Adrenal gland (tissue), 12 donors: ENCODE measurements around the gene ERI3. TPM values are rescaled to one million over a fixed set of nuclear protein-coding genes. Genes with fewer than 3 reads are reported as not detected.

ENCODE experiments used
- DNase-seq, 7 donors: peaks; one replicate each; pipeline ENCODE4 v3.0.0-alpha.2; 2019 to 2020
- H3K27ac ChIP-seq, 5 donors: fragments of 200-600 bp; sonication (generic) in 4 of 5; 1 replicate in 3 of 5; 2 replicates in 2 of 5; pipeline versions ENCODE4 v1.5.1 to v1.8.0; 2016 to 2020; ENCODE audit warnings: mild to moderate bottlenecking in 1 of 5
- H3K27me3 ChIP-seq: fragments of 200-600 bp; 2 replicates; pipeline ENCODE4 v1.8.0; 2021
- H3K36me3 ChIP-seq, 2 donors: fragments of 200-600 bp; replicated peaks in 1 of 2; 1 replicate in 1 of 2; 2 replicates in 1 of 2; pipeline versions ENCODE4 v1.5.1 to v1.8.0; 2018 to 2022
- H3K4me1 ChIP-seq, 2 donors: fragments of 200-600 bp; replicated peaks in 1 of 2; 1 replicate in 1 of 2; 2 replicates in 1 of 2; pipeline versions ENCODE4 v1.5.1 to v1.8.0; 2018 to 2021
- H3K4me3 ChIP-seq, 4 donors: fragments of 200-600 bp; sonication (generic) in 3 of 4; one replicate each; pipeline ENCODE4 v1.5.1; 2016 to 2018
- H3K9me3 ChIP-seq, 3 donors: fragments of 200-600 bp; sonication (generic) in 1 of 3; replicated peaks in 1 of 3; 1 replicate in 2 of 3; 2 replicates in 1 of 3; pipeline versions ENCODE4 v1.5.1 to v1.8.0; 2016 to 2021
- CTCF ChIP-seq, 6 experiments: fragments of 450-650 bp in 4 of 6; fragments of 200-600 bp in 2 of 6; sonication (generic) in 1 of 6; IDR thresholded peaks; 1 replicate in 5 of 6; 2 replicates in 1 of 6; pipeline versions ENCODE4 v1.5.1 to v1.8.0; 2016 to 2021; ENCODE audit warnings: antibody characterized with exemption in 6 of 6, mild to moderate bottlenecking in 2 of 6, moderate library complexity in 1 of 6
- POLR2A ChIP-seq, 2 donors: fragments of 450-650 bp; IDR thresholded peaks; one replicate each; pipeline ENCODE4 v1.6.1; 2017; ENCODE audit warnings: antibody characterized with exemption in 2 of 2, mild to moderate bottlenecking in 2 of 2, moderate library complexity in 1 of 2
- WGBS, 4 donors: extraction: QIAGEN DNeasy Blood & Tissue Kit in 2 of 4; methylation state at CpG; one replicate each; pipeline versions ENCODE4 v1.1.5 to v1.1.7; 2013 to 2017; 5-methylcytosine and 5-hydroxymethylcytosine counted together
- intact Hi-C, 2 donors: fragments of 100-400 bp; cut with DNase I; formaldehyde crosslinking; loops; one replicate each; pipeline versions ENCODE4 v1.14.1 to v1.15.0; 2022 to 2023
- polyA plus RNA-seq, 3 donors: library from polyadenylated mRNA; stranded (reverse); fragments of 200-250 nt in 2 of 3; fragments of 350-450 nt in 1 of 3; fragmentation: Illumina TruSeq in 1 of 3; extraction: RNeasy Lipid Tissue Mini Kit (QIAGEN cat#74804) in 1 of 3; gene quantifications; one replicate each; pipeline ENCODE4 v1.2.3, GENCODE V29; 2013 to 2014
- total RNA-seq, 9 donors: library from RNA; depleted of rRNA in 4 of 9; stranded (reverse); fragments of >200 nt in 4 of 9; fragments of 120-200 nt in 1 of 9; fragmentation: NEBNext Ultra II Directional in 1 of 9; extraction: Animal tissue kit (Norgen Biotek cat#: 25700) in 1 of 9; gene quantifications; one replicate each; pipeline versions ENCODE4 v1.1.0 to v1.2.4, GENCODE V29; 2013 to 2023
- donor health status: healthy with polysubstance abuse.
- donor health status: Bipolar disorder and iron deficiency.
- donor health status: DM: yes; HTN: yes; CAD: no.
- donor health status: DM: no; HTN: no; CAD: no.
- donor health status: DM: no; HTN: no; CAD: no.
- donor health status: DM: yes; HTN: yes; CAD: no.

Gene ERI3
- total and polyA plus RNA-seq, 12 donors = 33.8 to 68.4 (median 46.7) TPM

GRCh38 chr1:44375547-44375946, 20.5 kb upstream of the ERI3 start:
- Histone ChIP-seq H3K9me3 (no peaks in the 10 kb centered on the region), H3K36me3 (no peaks in the 10 kb centered on the region), H3K27ac (no peak overlapping the region), H3K4me3 (no peak overlapping the region), H3K4me1 (no peaks in the 10 kb centered on the region), H3K27me3 (no peaks in the 10 kb centered on the region)
- intact Hi-C loops = loop anchor here in 1 of 2 donors (5.0 kb wide), 1 partner anchor 222 kb away; no protein-coding TSS in a partner anchor
- TF ChIP-seq CTCF (IDR thresholded peaks at IDR 0.05) = no peak
- no peak for TF ChIP-seq POLR2A (IDR thresholded peaks at IDR 0.05)
- no peak for DNase-seq
- 90 to 95% (median 94%) methylated on average over 5 to 6 of the region's 6 CpGs for WGBS, 4 donors

GRCh38 chr1:44371206-44371605, 16.1 kb upstream of the ERI3 start:
- Histone ChIP-seq H3K9me3 (no peaks in the 10 kb centered on the region), H3K36me3 (no peaks in the 10 kb centered on the region), H3K27ac (no peak overlapping the region), H3K27me3 (no peaks in the 10 kb centered on the region), H3K4me3 (no peak overlapping the region), H3K4me1 (no peaks in the 10 kb centered on the region)
- TF ChIP-seq POLR2A (IDR thresholded peaks at IDR 0.05) (no peak), CTCF (IDR thresholded peaks at IDR 0.05) (no peak)
- DNase-seq = no peak
- intact Hi-C loops = no loop called here

- Histone ChIP-seq H3K27me3 (no peaks in the 10 kb centered on the region), H3K4me3 (no peak overlapping the region), H3K27ac (no peak overlapping the region), H3K9me3 (no peaks in the 10 kb centered on the region), H3K4me1 (no peaks in the 10 kb centered on the region), H3K36me3 (no peaks in the 10 kb centered on the region)
- intact Hi-C loops = no loop called here
- WGBS, 4 donors = 84 to 90% (median 85%) methylated on average over 12 of the region's 12 CpGs
- TF ChIP-seq CTCF (IDR thresholded peaks at IDR 0.05) (no peak), POLR2A (IDR thresholded peaks at IDR 0.05) (no peak)
- no peak for DNase-seq
These were observed 13.6 kb upstream of the ERI3 start for GRCh38 chr1:44368471-44369151.

- no peaks in the 10 kb centered on the region for H3K9me3 ChIP-seq
- H3K27ac ChIP-seq = no peak overlapping the region
- H3K36me3 ChIP-seq = no peaks in the 10 kb centered on the region
- 70 to 100% (median 87%) methylated on average over 1 of the region's 1 CpG for WGBS, 4 donors
- H3K4me1 ChIP-seq = no peaks in the 10 kb centered on the region
- DNase-seq = no peak
- intact Hi-C loops = no loop called here
- TF ChIP-seq CTCF (IDR thresholded peaks at IDR 0.05) (no peak), POLR2A (IDR thresholded peaks at IDR 0.05) (no peak)
- no peak overlapping the region for H3K4me3 ChIP-seq
- no peaks in the 10 kb centered on the region for H3K27me3 ChIP-seq
These were observed 12.9 kb upstream of the ERI3 start for GRCh38 chr1:44367944-44368343.
